ENCODE measurements around the gene KCP. TPM values are rescaled to one million over a fixed set of nuclear protein-coding genes. Genes with fewer than 3 reads are reported as not detected.

The KCP gene
- total RNA-seq, 1 experiment from 2014 or later: 1.6 TPM

DNA sequence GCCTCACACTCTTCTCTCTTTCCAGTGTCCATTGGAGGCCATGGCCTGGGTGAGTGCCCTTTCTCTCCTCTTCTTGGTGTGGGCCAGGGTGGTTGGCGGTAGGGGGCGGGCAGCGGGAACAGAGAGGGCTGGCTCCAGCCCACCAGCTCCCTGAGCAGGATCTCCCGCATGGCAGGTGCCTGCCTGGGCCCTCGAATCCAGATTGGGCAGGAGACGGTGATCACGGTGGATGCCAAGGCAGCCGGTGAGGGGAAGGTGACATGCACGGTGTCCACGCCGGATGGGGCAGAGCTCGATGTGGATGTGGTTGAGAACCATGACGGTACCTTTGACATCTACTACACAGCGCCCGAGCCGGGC, 61.4 kb downstream of the KCP start:
- Histone ChIP-seq H3K4me3 (ENCODE audit: low read length) (no peak overlapping the region), H3K4me2 (ENCODE audit: low read depth, low read length, poor library complexity, severe bottlenecking) (no peak overlapping the region), H3K36me3 (ENCODE audit: insufficient read depth, low read length) (no peaks in the 10 kb centered on the region), H3K9me2 (replicated peaks; ENCODE audit: insufficient read depth, low read length) (no peaks in the 10 kb centered on the region), H3K9me3 (ENCODE audit: low read length) (no peaks in the 10 kb centered on the region), H3K4me1 (ENCODE audit: low read length) (no peaks in the 10 kb centered on the region), H3K9ac (ENCODE audit: low read length) (no peak overlapping the region), H3K79me2 (ENCODE audit: low read length) (no peaks in the 10 kb centered on the region), H2AFZ (ENCODE audit: low read length) (no peak overlapping the region), H3K27me3 (ENCODE audit: low read length) (no peaks in the 10 kb centered on the region), H4K20me1 (ENCODE audit: insufficient read depth, low read depth, low read length) (no peaks in the 10 kb centered on the region), H3K27ac (ENCODE audit: low read length) (no peak overlapping the region)
- DNase-seq: no peak

DNA sequence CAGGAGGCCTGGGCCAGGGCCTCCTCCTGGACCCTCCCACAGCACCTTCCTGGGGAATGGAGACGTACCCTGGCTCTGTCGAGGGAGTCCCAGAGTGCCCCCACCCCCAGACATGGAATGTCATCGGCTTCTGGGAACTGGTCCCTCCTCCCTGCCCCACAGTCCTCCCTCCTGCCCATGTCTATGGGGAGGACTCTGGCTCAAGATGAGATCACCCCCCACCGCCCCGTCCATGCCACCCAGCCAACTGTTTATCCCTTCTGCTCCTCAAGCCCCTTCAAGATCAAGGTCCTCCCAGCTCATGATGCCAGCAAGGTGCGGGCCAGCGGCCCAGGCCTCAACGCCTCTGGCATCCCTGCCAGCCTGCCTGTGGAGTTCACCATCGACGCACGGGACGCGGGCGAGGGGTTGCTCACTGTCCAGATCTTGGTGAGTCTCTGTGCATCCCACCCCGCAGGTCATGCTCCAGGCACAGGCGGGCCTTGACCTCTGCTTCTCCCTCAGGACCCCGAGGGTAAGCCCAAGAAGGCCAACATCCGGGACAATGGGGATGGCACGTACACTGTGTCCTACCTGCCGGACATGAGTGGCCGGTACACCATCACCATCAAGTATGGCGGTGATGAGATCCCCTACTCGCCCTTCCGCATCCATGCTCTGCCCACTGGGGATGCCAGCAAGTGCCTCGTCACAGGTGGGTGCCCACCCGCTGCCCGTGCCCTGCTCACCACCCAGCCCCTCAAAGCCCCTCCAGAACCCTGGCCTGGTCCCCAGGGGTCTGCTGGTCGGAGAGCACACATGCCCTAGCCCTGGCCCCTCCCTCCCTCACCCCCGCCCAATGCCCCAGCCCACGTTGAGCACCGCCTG, 62.0 kb downstream of the KCP start:
- H3K9me2 ChIP-seq (replicated peaks; ENCODE audit: insufficient read depth, low read length): no peaks in the 10 kb centered on the region

DNA sequence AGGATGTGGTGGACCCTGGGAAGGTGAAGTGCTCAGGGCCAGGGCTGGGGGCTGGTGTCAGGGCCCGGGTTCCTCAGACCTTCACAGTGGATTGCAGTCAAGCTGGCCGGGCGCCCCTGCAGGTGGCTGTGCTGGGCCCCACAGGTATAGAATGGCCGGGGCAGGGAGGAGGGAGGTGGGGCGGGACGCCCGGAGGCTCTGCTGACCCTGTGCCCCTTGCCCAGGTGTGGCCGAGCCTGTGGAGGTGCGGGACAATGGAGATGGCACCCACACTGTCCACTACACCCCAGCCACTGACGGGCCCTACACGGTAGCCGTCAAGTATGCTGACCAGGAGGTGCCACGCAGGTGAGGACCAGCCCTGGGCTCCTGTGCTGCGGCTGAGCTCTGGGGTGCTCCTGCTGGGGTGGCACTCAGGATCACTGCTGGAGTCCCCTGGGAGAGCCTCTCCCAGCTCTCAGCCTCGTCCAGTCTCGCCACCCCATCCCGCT, 62.7 kb downstream of the KCP start:
- no peaks in the 10 kb centered on the region for H3K27me3 ChIP-seq (ENCODE audit: low read length)
- no peak overlapping the region for H3K4me2 ChIP-seq (ENCODE audit: low read depth, low read length, poor library complexity, severe bottlenecking)
- H2AFZ ChIP-seq (ENCODE audit: low read length): no peak overlapping the region
- no peaks in the 10 kb centered on the region for H3K79me2 ChIP-seq (ENCODE audit: low read length)
- H3K4me1 ChIP-seq (ENCODE audit: low read length): no peaks in the 10 kb centered on the region
- no peaks in the 10 kb centered on the region for H3K9me3 ChIP-seq (ENCODE audit: low read length)
- H4K20me1 ChIP-seq (ENCODE audit: insufficient read depth, low read depth, low read length): no peaks in the 10 kb centered on the region
- no peak overlapping the region for H3K27ac ChIP-seq (ENCODE audit: low read length)
- no peaks in the 10 kb centered on the region for H3K9me2 ChIP-seq (replicated peaks; ENCODE audit: insufficient read depth, low read length)
- no peak overlapping the region for H3K4me3 ChIP-seq (ENCODE audit: low read length)
- no peak for DNase-seq
- no peaks in the 10 kb centered on the region for H3K36me3 ChIP-seq (ENCODE audit: insufficient read depth, low read length)
- H3K9ac ChIP-seq (ENCODE audit: low read length): no peak overlapping the region

More for the DNA sequence above, 62.0 kb downstream of the KCP start:
- Histone ChIP-seq H3K79me2 (ENCODE audit: low read length) (no peaks in the 10 kb centered on the region), H2AFZ (ENCODE audit: low read length) (no peak overlapping the region), H3K9ac (ENCODE audit: low read length) (no peak overlapping the region), H4K20me1 (ENCODE audit: insufficient read depth, low read depth, low read length) (no peaks in the 10 kb centered on the region), H3K4me2 (ENCODE audit: low read depth, low read length, poor library complexity, severe bottlenecking) (no peak overlapping the region), H3K4me3 (ENCODE audit: low read length) (no peak overlapping the region), H3K9me3 (ENCODE audit: low read length) (no peaks in the 10 kb centered on the region), H3K36me3 (ENCODE audit: insufficient read depth, low read length) (no peaks in the 10 kb centered on the region), H3K27ac (ENCODE audit: low read length) (no peak overlapping the region), H3K4me1 (ENCODE audit: low read length) (no peaks in the 10 kb centered on the region), H3K27me3 (ENCODE audit: low read length) (no peaks in the 10 kb centered on the region)
- DNase-seq: no peak

DNA sequence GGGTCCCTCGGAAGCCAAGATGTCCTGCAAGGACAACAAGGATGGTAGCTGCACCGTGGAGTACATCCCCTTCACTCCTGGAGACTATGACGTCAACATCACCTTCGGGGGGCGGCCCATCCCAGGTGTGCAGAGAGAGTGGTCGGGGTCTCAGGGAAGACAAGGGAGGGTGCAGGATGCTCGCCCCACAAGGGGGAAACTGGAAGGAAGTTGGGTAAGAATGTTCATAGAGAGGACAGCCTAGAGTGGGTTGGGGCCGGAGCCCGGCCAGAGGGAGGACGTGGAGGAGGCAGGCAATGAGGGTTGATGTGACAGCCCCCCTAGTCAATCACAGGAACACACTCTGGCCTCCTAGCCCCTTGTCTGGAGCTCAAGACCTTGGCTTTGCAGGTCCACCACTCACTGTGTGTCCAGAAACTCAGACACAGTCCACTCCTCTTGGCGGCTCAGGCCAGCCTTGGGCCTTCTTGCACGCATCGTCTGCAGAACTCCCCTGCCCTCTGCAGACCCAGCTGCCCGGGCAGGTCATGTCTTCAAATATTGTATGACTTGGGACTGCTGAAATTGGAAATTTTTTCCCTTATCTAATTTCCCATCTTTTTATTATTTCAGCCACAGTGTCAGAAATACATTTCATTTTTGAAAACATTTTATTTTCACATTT, 63.6 kb downstream of the KCP start:
- no peaks in the 10 kb centered on the region for H4K20me1 ChIP-seq (ENCODE audit: insufficient read depth, low read depth, low read length)
- DNase-seq: no peak
- H3K9ac ChIP-seq (ENCODE audit: low read length): no peak overlapping the region
- no peak overlapping the region for H2AFZ ChIP-seq (ENCODE audit: low read length)
- H3K79me2 ChIP-seq (ENCODE audit: low read length): no peaks in the 10 kb centered on the region
- no peaks in the 10 kb centered on the region for H3K9me3 ChIP-seq (ENCODE audit: low read length)
- H3K9me2 ChIP-seq (replicated peaks; ENCODE audit: insufficient read depth, low read length): no peaks in the 10 kb centered on the region
- no peak overlapping the region for H3K4me2 ChIP-seq (ENCODE audit: low read depth, low read length, poor library complexity, severe bottlenecking)
- no peaks in the 10 kb centered on the region; the same call in 1 of the 2 replicates for H3K4me1 ChIP-seq (ENCODE audit: low read length)
- no peaks in the 10 kb centered on the region for H3K36me3 ChIP-seq (ENCODE audit: insufficient read depth, low read length)
- no peak overlapping the region for H3K4me3 ChIP-seq (ENCODE audit: low read length)
- H3K27me3 ChIP-seq (ENCODE audit: low read length): no peaks in the 10 kb centered on the region
- no peak overlapping the region for H3K27ac ChIP-seq (ENCODE audit: low read length)

DNA sequence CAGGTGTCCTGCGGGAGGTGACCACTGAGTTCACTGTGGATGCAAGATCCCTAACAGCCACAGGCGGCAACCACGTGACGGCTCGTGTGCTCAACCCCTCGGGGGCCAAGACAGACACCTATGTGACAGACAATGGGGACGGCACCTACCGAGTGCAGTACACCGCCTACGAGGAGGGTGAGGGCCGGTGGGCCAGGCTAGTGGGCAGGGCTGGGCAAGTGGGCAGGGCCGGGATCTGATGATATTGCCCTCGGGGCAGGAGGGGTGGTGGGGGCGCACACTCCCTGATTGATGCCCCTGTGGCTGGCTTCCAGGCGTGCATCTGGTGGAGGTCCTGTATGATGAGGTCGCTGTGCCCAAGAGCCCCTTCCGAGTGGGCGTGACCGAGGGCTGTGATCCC, 64.5 kb downstream of the KCP start:
- Histone ChIP-seq H3K4me2 (ENCODE audit: low read depth, low read length, poor library complexity, severe bottlenecking) (no peak overlapping the region), H3K36me3 (ENCODE audit: insufficient read depth, low read length) (no peaks in the 10 kb centered on the region), H3K27ac (ENCODE audit: low read length) (no peak overlapping the region), H3K4me1 (ENCODE audit: low read length) (peaks cover 2% of the 10 kb centered on the region; the same call in 1 of the 2 replicates), H3K9me3 (ENCODE audit: low read length) (no peaks in the 10 kb centered on the region), H3K79me2 (ENCODE audit: low read length) (no peaks in the 10 kb centered on the region), H3K9me2 (replicated peaks; ENCODE audit: insufficient read depth, low read length) (no peaks in the 10 kb centered on the region), H3K4me3 (ENCODE audit: low read length) (no peak overlapping the region), H4K20me1 (ENCODE audit: insufficient read depth, low read depth, low read length) (no peaks in the 10 kb centered on the region), H2AFZ (ENCODE audit: low read length) (no peak overlapping the region), H3K9ac (ENCODE audit: low read length) (no peak overlapping the region), H3K27me3 (ENCODE audit: low read length) (no peaks in the 10 kb centered on the region)
- DNase-seq: no peak

DNA sequence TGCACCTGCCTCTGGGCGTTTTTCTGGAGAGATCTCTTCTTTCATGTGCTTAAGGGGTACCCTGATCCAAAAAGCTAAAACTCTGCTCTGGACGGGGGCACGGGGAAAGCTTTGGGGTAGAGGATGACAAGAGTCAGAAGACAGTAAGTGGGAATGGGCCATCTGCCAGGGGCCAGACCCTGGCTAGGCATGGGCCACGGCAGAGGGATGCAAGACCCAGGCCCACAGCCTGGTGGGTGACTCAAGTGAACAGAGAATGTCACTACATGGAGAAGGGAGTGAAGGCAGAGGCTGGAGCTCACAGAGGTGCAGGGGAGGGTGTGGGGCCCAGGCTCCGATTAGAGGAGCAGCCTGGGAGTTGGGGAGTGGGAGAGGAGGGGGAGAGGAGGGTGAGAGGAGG, 65.0 kb downstream of the KCP start:
- no peak overlapping the region for H3K9ac ChIP-seq (ENCODE audit: low read length)
- DNase-seq: no peak
- H3K4me3 ChIP-seq (ENCODE audit: low read length): no peak overlapping the region
- no peaks in the 10 kb centered on the region for H3K9me3 ChIP-seq (ENCODE audit: low read length)
- H3K9me2 ChIP-seq (replicated peaks; ENCODE audit: insufficient read depth, low read length): no peaks in the 10 kb centered on the region
- no peaks in the 10 kb centered on the region for H3K79me2 ChIP-seq (ENCODE audit: low read length)
- peaks cover 2% of the 10 kb centered on the region; the same call in 1 of the 2 replicates for H3K4me1 ChIP-seq (ENCODE audit: low read length)
- H3K36me3 ChIP-seq (ENCODE audit: insufficient read depth, low read length): no peaks in the 10 kb centered on the region
- H3K27ac ChIP-seq (ENCODE audit: low read length): no peak overlapping the region
- H3K27me3 ChIP-seq (ENCODE audit: low read length): no peaks in the 10 kb centered on the region
- H3K4me2 ChIP-seq (ENCODE audit: low read depth, low read length, poor library complexity, severe bottlenecking): no peak overlapping the region
- H2AFZ ChIP-seq (ENCODE audit: low read length): no peak overlapping the region
- H4K20me1 ChIP-seq (ENCODE audit: insufficient read depth, low read depth, low read length): no peaks in the 10 kb centered on the region

DNA sequence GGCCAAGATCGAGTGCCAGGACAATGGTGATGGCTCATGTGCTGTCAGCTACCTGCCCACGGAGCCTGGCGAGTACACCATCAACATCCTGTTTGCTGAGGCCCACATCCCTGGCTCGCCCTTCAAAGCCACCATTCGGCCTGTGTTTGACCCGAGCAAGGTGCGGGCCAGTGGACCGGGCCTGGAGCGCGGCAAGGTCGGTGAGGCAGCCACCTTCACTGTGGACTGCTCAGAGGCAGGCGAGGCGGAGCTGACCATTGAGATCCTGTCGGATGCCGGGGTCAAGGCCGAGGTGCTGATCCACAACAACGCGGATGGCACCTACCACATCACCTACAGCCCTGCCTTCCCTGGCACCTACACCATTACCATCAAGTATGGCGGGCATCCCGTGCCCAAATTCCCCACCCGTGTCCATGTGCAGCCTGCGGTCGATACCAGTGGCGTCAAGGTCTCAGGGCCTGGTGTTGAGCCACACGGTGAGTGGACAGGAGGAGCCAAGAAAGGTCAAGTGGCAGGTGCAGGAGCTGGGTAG, 65.7 kb downstream of the KCP start:
- H3K9me2 ChIP-seq (replicated peaks; ENCODE audit: insufficient read depth, low read length): no peaks in the 10 kb centered on the region
- H4K20me1 ChIP-seq (ENCODE audit: insufficient read depth, low read depth, low read length): no peaks in the 10 kb centered on the region
- no peak for DNase-seq
- H3K9ac ChIP-seq (ENCODE audit: low read length): no peak overlapping the region
- H2AFZ ChIP-seq (ENCODE audit: low read length): no peak overlapping the region
- H3K27me3 ChIP-seq (ENCODE audit: low read length): no peaks in the 10 kb centered on the region
- H3K4me1 ChIP-seq (ENCODE audit: low read length): peaks cover 2% of the 10 kb centered on the region; the same call in 1 of the 2 replicates
- no peak overlapping the region for H3K27ac ChIP-seq (ENCODE audit: low read length)
- H3K79me2 ChIP-seq (ENCODE audit: low read length): no peaks in the 10 kb centered on the region
- no peak overlapping the region for H3K4me2 ChIP-seq (ENCODE audit: low read depth, low read length, poor library complexity, severe bottlenecking)
- no peaks in the 10 kb centered on the region for H3K36me3 ChIP-seq (ENCODE audit: insufficient read depth, low read length)
- H3K9me3 ChIP-seq (ENCODE audit: low read length): no peaks in the 10 kb centered on the region
- no peak overlapping the region for H3K4me3 ChIP-seq (ENCODE audit: low read length)

DNA sequence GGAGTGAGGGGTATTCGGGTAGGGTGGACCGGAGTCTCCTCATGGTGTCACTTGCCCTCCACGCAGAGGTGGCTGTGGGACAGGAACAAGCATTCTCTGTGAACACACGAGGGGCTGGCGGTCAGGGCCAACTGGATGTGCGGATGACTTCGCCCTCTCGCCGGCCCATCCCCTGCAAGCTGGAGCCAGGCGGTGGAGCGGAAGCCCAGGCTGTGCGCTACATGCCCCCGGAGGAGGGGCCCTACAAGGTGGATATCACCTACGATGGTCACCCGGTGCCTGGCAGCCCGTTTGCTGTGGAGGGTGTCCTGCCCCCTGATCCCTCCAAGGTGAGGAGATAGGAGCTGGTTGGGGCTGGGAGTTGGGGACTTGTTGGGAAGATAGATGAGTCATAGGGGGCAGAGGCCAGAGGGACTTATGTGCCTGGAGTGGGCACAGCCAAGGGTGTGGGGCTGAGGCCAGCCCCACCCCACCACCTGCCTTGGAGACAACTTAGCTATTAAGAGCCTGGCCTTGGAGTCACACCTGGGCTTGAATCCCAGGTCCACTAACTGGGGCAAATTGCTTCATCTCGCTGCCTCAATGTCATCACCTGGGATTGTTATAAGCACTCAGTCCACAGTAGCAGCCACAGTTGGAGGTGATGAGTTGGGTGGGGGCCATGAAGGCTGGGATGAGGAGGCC, 66.4 kb downstream of the KCP start:
- Histone ChIP-seq H3K4me3 (ENCODE audit: low read length) (no peak overlapping the region), H3K9me2 (replicated peaks; ENCODE audit: insufficient read depth, low read length) (no peaks in the 10 kb centered on the region), H3K27me3 (ENCODE audit: low read length) (no peaks in the 10 kb centered on the region), H3K36me3 (ENCODE audit: insufficient read depth, low read length) (no peaks in the 10 kb centered on the region), H3K79me2 (ENCODE audit: low read length) (no peaks in the 10 kb centered on the region), H3K9ac (ENCODE audit: low read length) (no peak overlapping the region), H3K4me1 (ENCODE audit: low read length) (peaks cover 2% of the 10 kb centered on the region; the same call in 1 of the 2 replicates), H2AFZ (ENCODE audit: low read length) (no peak overlapping the region), H3K27ac (ENCODE audit: low read length) (no peak overlapping the region), H3K4me2 (ENCODE audit: low read depth, low read length, poor library complexity, severe bottlenecking) (no peak overlapping the region), H4K20me1 (ENCODE audit: insufficient read depth, low read depth, low read length) (no peaks in the 10 kb centered on the region), H3K9me3 (ENCODE audit: low read length) (no peaks in the 10 kb centered on the region)
- no peak for DNase-seq
